Stimulated activated CD4-positive, alpha-beta T cell treated with anti-CD3 and anti-CD28 coated beads, Interleukin-12 subunit alpha, Interleukin-12 subunit beta, amount 100 ng/mL, for 48 hours (primary cell): Measurements from ENCODE around the gene PPP1R1C.
A peak's percentile ranks its signal among the peaks of the same experiment; 100 is the strongest.

Experiments
- DNase-seq, 3 donors: peaks; one replicate each; pipeline ENCODE4 v3.0.0-alpha.2; 2020; ENCODE audit warnings: low read depth in 2 of 3, low spot score in 1 of 3

Gene PPP1R1C

GRCh38 chr2:181971032-181971431, 14.6 kb upstream of the PPP1R1C start:
- DNase-seq: no peak

GRCh38 chr2:181972431-181973170, 13.1 kb upstream of the PPP1R1C start:
- no peak for DNase-seq

GRCh38 chr2:181973171-181973783, 12.4 kb upstream of the PPP1R1C start:
- no peak for DNase-seq

- peak in 1 of 3 donors; percentile 21 for DNase-seq
Observed at GRCh38 chr2:181977661-181978350, 7.8 kb upstream of the PPP1R1C start.

- no peak for DNase-seq
Observed at GRCh38 chr2:181978351-181979150, 7.1 kb upstream of the PPP1R1C start.

- DNase-seq: no peak
Observed at GRCh38 chr2:181984060-181984459, 1.6 kb upstream of the PPP1R1C start.

- DNase-seq: no peak
Observed at GRCh38 chr2:181984814-181985631, 630 bp upstream of the PPP1R1C start.

- no peak for DNase-seq
Observed at GRCh38 chr2:181988154-181988924, 2.7 kb downstream of the PPP1R1C start.

GRCh38 chr2:181989099-181989498, 3.4 kb downstream of the PPP1R1C start:
- DNase-seq: no peak

- no peak for DNase-seq
Observed at GRCh38 chr2:181991171-181991885, 5.7 kb downstream of the PPP1R1C start.

- no peak for DNase-seq
Observed at GRCh38 chr2:181992776-181993175, 7.1 kb downstream of the PPP1R1C start.

- no peak for DNase-seq
Observed at GRCh38 chr2:181995289-181995688, 9.6 kb downstream of the PPP1R1C start.

- no peak for DNase-seq
Observed at GRCh38 chr2:181998041-181998835, 12.6 kb downstream of the PPP1R1C start.

GRCh38 chr2:181998891-181999654, 13.4 kb downstream of the PPP1R1C start:
- no peak for DNase-seq

- no peak for DNase-seq
Observed at GRCh38 chr2:181999911-182000310, 14.3 kb downstream of the PPP1R1C start.

- no peak for DNase-seq
Observed at GRCh38 chr2:182004945-182005520, 19.4 kb downstream of the PPP1R1C start.
